HL-60/S4 (cell line): ENCODE measurements around the gene CORO7.

ENCODE experiments used
- in situ Hi-C: fragments of 300-500 bp; cut with MboI; formaldehyde crosslinking; loops from 2 replicates; pipeline ENCODE4 v1.14.3; 2022; ENCODE audit warnings: low sequenced_read_pairs

CORO7 gene

DNA sequence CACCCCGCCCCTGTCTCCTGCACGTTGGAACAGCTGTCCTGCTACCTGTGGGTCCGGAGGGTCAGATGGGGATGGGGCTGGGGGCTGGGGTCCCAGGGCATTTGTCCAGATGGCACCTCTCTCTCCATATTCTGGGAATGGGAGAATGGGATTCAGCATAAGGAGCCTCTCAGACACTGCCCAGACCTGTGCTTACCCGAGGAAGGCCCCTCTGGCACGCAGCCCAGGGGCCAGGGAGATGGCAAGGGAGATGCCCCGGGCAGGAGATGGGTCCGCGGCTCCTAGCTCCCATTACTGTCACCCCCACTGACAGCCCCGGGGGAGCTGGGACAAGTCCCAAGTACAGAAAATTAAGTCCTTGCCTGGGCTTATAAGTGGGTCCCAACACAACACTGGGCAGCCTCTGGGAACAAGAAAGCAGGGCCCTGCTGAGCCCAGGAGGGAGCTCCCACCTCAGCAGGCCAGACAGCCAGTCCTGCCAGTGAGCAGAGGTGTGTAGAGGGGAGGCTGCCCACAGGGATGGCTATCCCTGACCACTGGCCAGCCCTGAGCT is 43.0 kb downstream of the CORO7 start:
- in situ Hi-C loops, result no loop called here

DNA sequence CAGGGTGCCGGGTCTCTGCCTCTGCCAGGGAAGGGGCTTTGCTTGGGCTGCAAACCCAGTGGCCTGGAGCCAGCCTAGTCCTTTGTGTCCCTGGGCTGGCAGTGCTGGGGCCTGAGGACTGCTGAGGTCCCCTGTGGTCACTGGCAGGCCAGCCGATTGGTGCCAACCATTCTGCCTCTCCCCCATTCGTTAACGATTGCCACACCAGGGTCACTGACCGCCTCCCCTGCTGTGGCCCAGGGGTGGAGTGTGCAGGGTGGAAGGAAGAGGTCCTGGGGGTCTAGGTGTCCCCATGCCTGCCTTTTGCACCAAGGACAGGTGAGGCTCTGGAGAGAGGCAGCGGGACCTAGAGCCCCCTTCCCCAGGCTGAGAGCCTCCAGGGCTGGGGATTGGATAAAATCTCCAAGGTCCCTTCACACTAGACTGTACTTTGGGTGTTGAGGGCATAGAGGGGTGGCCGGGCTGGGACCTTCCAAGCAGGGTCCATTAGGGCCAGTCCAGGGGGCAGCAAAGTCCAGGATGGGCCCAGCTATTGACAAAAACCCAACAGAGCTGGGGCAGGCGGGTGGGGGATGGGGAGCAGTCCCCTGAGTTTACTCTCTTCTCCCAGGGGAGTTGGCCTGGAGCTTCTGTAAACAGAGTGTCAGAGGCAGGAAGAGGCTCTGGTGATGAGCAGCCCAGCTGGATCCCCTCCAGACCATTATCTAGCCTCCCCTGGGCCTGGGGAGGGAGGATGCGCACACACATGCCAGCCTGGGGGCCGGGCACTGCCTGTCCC is 43.6 kb downstream of the CORO7 start:
- in situ Hi-C loops, result no loop called here

DNA sequence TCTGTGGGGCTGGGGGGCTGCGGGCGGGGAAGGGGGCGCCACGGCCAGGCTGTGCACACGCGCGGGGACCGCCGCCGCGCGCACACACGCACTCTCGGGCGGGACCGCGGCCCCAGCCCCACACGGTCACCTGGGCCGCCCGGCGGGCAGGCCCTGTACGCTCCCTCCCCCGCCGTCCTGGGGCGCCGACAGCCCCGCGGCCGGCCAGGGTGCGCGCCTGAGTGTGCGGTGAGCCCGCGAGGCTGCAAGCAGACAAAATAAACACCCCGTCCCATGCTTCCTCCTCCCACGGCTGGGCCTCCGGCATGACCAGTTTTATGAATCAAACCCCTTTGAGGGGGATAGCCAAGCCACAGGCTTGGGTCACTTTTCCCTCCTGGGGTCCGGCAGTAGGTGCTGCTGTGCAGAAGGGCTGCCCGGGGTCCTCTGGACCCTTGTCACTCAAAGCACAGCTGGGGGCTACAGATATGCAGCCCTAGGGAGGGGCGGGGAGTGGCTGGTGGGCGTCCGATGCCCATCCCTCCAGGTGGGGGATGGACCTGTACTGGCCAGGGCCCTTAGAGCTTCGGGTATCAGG is 44.3 kb downstream of the CORO7 start:
- in situ Hi-C loops, result no loop called here

DNA sequence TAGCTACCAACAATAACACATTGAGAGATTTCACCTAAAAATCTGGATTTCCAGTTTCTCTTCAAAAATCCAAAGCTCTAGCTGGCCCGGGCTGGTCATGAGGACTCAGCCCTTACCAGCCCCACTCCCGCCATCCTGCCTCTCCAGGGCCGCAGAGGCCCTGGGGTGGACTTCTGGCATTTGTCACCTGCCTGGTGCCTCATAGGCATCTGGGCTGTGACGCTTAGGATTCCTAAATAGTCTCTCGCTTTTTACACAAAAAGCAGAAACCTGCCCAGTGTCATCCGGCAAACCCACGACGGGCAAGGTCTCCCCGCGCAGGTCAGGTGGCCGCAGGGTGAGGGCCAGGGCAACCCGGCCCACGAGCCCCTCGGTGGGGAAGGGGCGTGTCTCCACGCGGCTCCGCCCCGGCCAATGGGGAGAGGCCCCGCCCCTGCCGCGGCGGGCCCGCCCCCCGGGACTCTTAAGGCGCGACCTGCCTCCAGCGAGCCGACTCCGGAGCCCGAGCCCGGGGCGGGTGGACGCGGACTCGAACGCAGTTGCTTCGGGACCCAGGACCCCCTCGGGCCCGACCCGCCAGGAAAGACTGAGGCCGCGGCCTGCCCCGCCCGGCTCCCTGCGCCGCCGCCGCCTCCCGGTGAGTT is 44.9 kb downstream of the CORO7 start, which contains the start of gene VASN:
Gene VASN, plus strand, starts transcription at position 492 of the 644 bp plus-strand sequence. CDS start 9,030 bp downstream, outside the sequence.
- in situ Hi-C loops, result no loop called here

- in situ Hi-C loops, result no loop called here
Measured at GRCh38 chr16:4370570-4371356, 45.6 kb downstream of the CORO7 start.

- in situ Hi-C loops, result no loop called here
Measured at GRCh38 chr16:4370151-4370550, 46.2 kb downstream of the CORO7 start.

DNA sequence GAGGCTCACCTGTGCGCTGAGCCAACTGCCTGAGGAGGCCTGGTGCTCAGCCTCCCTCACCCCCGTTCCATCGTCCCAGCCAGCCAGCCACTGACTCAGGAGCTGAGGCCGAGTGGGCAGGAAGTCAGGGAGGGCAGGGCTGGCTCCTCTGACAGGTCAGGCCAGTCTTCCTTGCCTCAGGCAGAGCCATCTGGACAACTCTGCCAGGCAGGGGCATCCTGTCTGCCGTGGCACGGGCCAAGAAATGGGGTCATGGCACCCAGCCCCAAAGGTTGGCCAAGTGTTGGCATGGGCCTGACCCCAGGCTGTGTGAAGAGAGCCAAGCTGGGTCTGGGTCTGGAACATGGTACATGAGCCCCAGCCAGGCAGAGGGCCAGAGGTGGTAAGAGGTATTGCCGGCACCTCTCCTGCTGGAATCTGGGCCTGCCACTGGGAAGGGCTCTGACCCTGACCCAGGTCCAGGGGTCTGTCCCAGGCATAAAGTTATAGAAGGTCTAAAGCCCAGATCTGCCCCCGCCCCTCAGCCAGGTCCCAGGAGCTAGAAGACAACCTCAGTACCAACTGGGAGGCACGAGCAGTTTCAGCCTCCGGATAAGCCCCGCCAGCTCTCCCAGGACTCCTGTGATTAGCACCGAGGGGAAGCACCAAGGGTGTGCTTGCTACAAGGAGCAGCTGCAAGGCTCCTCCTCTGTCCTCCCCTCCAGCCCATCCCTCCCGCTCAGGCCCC is 47.2 kb downstream of the CORO7 start:
- in situ Hi-C loops, result no loop called here

GRCh38 chr16:4367393-4367856 is 49.0 kb downstream of the CORO7 start:
- in situ Hi-C loops, result no loop called here

GRCh38 chr16:4366016-4366415 is 50.4 kb downstream of the CORO7 start:
- in situ Hi-C loops, result no loop called here

DNA sequence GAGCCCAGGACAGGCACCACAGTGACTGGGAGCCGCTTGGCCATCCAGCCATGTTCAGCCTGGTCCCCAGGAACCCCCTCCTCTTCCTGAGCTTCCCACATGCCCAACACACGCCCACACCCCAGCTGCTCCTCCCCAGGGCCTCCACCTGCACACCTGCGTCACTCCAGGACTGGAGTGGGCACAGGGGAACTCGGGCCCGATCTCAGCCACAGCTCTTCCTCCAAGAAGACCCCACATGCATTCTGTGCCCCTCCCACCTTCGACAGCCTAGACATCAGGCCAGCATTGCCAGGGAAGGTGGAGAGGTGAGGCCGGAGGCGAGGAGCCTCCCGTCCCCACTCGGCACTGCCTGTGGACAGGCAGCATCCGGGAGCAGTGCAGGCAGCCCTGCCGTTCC is 50.8 kb downstream of the CORO7 start:
- in situ Hi-C loops, result no loop called here

- in situ Hi-C loops, result no loop called here
Measured at GRCh38 chr16:4365014-4365406, 51.4 kb downstream of the CORO7 start.

- in situ Hi-C loops, result no loop called here
Measured at GRCh38 chr16:4364196-4365013, 52.0 kb downstream of the CORO7 start.

DNA sequence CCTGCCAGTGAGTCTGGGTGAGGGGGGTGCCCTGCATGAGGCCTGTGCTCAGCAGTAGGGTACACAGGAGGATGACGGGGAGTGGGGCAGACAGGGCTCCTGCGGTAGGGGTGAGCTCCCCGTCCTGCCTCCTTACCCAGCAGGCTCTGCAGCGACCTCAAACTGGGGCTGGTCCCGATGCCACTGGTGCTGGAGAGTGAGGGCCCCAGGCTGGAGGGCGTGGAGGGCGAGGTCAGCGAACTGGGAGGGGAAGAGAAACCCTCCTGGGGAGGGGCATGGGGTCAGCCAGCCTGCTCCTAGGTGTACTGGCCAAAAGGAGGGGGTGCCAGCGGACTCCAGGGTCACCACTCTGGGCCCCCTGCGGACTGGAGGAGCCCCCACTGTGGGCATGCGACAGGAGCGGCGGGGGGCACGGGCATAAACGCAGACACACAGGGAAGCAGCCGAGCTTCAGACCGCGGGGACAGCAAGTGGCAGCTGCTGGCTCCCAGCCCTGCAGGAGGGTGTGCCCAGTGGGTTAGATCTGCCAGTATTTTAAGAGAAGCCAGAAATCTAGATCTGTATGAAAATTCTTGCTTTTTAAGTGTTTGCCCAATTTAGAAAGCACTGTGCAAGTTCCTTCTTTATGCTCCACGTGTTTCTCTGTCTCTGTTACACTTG is 53.8 kb downstream of the CORO7 start:
- in situ Hi-C loops, result no loop called here

DNA sequence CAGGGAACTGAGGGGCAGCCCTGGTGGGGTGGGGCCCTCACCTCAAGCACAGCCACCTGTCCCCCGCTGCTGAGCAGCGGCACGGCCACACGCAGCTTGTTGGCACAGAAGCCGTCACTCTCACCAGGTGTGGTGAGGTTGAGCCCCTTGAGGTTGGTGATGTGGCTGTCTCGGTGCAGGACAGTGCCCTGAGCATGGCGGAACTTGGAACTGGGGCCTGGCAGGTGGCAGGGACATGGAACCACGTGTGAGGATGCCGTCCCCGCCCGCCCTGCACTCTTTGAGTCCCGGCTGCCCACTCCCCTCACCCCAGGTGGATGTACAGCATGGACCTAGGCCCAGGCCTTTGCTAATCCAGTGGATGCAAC is 54.5 kb downstream of the CORO7 start:
- in situ Hi-C loops, result no loop called here

GRCh38 chr16:4361033-4361943 is 55.1 kb downstream of the CORO7 start:
- in situ Hi-C loops, result no loop called here

DNA sequence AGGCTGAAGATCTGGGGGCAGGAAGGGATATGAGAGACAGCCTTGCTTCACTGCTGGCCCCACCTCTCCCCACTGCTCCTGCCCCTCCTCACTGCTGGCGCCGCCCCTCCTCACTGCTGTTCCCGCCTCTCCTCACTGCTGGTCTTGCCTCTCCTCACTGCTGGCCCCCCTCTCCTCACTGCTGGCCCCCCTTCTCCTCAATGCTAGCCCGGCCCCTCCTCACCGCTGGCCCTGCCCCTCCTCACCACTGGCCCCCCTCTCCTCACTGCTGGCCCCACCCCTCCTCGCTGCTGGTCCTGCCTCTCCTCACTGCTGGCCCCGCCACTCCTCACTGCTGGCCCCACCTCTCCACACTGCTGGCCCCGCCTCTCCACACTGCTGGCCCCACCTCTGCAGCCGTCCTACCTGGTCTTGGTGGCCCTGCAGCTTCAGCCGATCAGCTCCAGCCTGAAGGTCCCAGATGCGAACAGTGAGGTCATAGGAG is 55.8 kb downstream of the CORO7 start:
- in situ Hi-C loops, result no loop called here

GRCh38 chr16:4359914-4360313 is 56.5 kb downstream of the CORO7 start:
- in situ Hi-C loops, result no loop called here
